ENCODE measurements around the gene ELK4. TPM values are rescaled to one million over a fixed set of nuclear protein-coding genes. Genes with fewer than 3 reads are reported as not detected.

ELK4 gene
- polyA plus RNA-seq, 1 donor (not counting 4 experiments of a cell fraction or from before 2014, with no cell fraction given) = 8.6 TPM

- DNase-seq (ENCODE audit: low read depth, low spot score) (no peak), FAIRE-seq (no peak)
- H2AFZ ChIP-seq (ENCODE audit: control insufficient read depth, low read length) = no peak overlapping the region
- no peak overlapping the region for H3K4me3 ChIP-seq (ENCODE audit: control insufficient read depth in 2 of 3, extremely low read depth in 1 of 3, insufficient read depth in 2 of 3, low read depth in 1 of 3, low read length in 3 of 3)
- no peak overlapping the region for H3K4me2 ChIP-seq (ENCODE audit: control insufficient read depth, extremely low read depth, insufficient read depth, low read depth, low read length)
- no peaks in the 10 kb centered on the region for H3K36me3 ChIP-seq (ENCODE audit: control insufficient read depth in 2 of 2, extremely low read depth in 1 of 2, insufficient read depth in 2 of 2, low read length in 2 of 2)
- TF ChIP-seq EZH2 (IDR thresholded peaks at IDR 0.05; ENCODE audit: low read length) = no peak
- TF ChIP-seq, protein P1, sequence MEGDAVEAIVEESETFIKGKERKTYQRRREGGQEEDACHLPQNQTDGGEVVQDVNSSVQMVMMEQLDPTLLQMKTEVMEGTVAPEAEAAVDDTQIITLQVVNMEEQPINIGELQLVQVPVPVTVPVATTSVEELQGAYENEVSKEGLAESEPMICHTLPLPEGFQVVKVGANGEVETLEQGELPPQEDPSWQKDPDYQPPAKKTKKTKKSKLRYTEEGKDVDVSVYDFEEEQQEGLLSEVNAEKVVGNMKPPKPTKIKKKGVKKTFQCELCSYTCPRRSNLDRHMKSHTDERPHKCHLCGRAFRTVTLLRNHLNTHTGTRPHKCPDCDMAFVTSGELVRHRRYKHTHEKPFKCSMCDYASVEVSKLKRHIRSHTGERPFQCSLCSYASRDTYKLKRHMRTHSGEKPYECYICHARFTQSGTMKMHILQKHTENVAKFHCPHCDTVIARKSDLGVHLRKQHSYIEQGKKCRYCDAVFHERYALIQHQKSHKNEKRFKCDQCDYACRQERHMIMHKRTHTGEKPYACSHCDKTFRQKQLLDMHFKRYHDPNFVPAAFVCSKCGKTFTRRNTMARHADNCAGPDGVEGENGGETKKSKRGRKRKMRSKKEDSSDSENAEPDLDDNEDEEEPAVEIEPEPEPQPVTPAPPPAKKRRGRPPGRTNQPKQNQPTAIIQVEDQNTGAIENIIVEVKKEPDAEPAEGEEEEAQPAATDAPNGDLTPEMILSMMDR (optimal IDR thresholded peaks at IDR 0.05 in 1 of 3, IDR thresholded peaks at IDR 0.05 in 1 of 3, conservative IDR thresholded peaks at IDR 0.05 in 1 of 3; ENCODE audit: extremely low read depth in 1 of 3, insufficient read depth in 2 of 3, low read length in 3 of 3) = no peak
- H3K9me1 ChIP-seq (ENCODE audit: control insufficient read depth, extremely low read depth, insufficient read depth, low read length) = no peaks in the 10 kb centered on the region
- no peak overlapping the region for H3K27ac ChIP-seq (ENCODE audit: control insufficient read depth, insufficient read depth, low read length)
- H3K9me3 ChIP-seq (ENCODE audit: control insufficient read depth, low read depth, low read length) = no peaks in the 10 kb centered on the region
- dilution Hi-C loops (cut with MboI; ENCODE audit: extremely low pct_ligation_motif_present, low sequenced_read_pairs) = no loop called here
- H3K4me1 ChIP-seq (ENCODE audit: control insufficient read depth, extremely low read depth, insufficient read depth, low read length) = no peaks in the 10 kb centered on the region
- H3K79me2 ChIP-seq (ENCODE audit: control insufficient read depth, insufficient read depth, low read length) = no peaks in the 10 kb centered on the region
- no peaks in the 10 kb centered on the region for H3K27me3 ChIP-seq (ENCODE audit: control insufficient read depth, extremely low read depth, insufficient read depth, low read length)
- no peaks in the 10 kb centered on the region for H4K20me1 ChIP-seq (ENCODE audit: control insufficient read depth, extremely low read depth, insufficient read depth, low read length)
- H3K9ac ChIP-seq (ENCODE audit: control insufficient read depth, extremely low read depth, insufficient read depth, low read length) = no peak overlapping the region
Observed at GRCh38 chr1:205650241-205650640, 18.4 kb upstream of the ELK4 start.

DNA sequence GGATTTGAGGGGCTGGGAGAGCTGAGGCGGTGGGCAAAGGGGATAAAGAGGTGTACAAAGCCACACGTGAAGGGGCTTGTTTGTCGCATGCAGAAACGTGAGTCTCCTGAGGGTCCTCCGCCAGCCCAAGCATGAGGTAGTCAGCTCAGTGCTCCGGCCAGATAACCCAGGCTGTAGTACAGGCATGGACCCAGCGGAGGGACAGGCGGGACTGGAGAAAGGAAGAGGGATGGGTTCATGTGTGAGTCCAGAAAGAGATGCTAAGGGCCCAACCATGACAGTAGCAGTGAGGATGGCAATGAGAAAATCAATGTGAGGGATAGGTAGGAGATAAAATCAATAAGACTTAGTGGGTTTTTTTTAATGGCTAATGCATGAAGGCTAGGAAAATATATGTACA, 13.7 kb upstream of the ELK4 start:
- dilution Hi-C loops (cut with MboI; ENCODE audit: extremely low pct_ligation_motif_present, low sequenced_read_pairs) = no loop called here
- no peaks in the 10 kb centered on the region for H4K20me1 ChIP-seq (ENCODE audit: control insufficient read depth, extremely low read depth, insufficient read depth, low read length)
- no peaks in the 10 kb centered on the region for H3K36me3 ChIP-seq (ENCODE audit: control insufficient read depth in 2 of 2, extremely low read depth in 1 of 2, insufficient read depth in 2 of 2, low read length in 2 of 2)
- no peaks in the 10 kb centered on the region for H3K79me2 ChIP-seq (ENCODE audit: control insufficient read depth, insufficient read depth, low read length)
- H3K9ac ChIP-seq (ENCODE audit: control insufficient read depth, extremely low read depth, insufficient read depth, low read length) = no peak overlapping the region
- no peaks in the 10 kb centered on the region for H3K9me1 ChIP-seq (ENCODE audit: control insufficient read depth, extremely low read depth, insufficient read depth, low read length)
- no peaks in the 10 kb centered on the region for H3K4me1 ChIP-seq (ENCODE audit: control insufficient read depth, extremely low read depth, insufficient read depth, low read length)
- TF ChIP-seq, protein P1 (optimal IDR thresholded peaks at IDR 0.05 in 1 of 3, IDR thresholded peaks at IDR 0.05 in 1 of 3, conservative IDR thresholded peaks at IDR 0.05 in 1 of 3; ENCODE audit: extremely low read depth in 1 of 3, insufficient read depth in 2 of 3, low read length in 3 of 3) = no peak
- TF ChIP-seq EZH2 (IDR thresholded peaks at IDR 0.05; ENCODE audit: low read length) = no peak
- H3K4me2 ChIP-seq (ENCODE audit: control insufficient read depth, extremely low read depth, insufficient read depth, low read depth, low read length) = no peak overlapping the region
- DNase-seq (ENCODE audit: low read depth, low spot score) (no peak), FAIRE-seq (no peak)
- no peak overlapping the region for H2AFZ ChIP-seq (ENCODE audit: control insufficient read depth, low read length)
- H3K27ac ChIP-seq (ENCODE audit: control insufficient read depth, insufficient read depth, low read length) = no peak overlapping the region
- H3K9me3 ChIP-seq (ENCODE audit: control insufficient read depth, low read depth, low read length) = no peaks in the 10 kb centered on the region
- no peak overlapping the region for H3K4me3 ChIP-seq (ENCODE audit: control insufficient read depth in 2 of 3, extremely low read depth in 1 of 3, insufficient read depth in 2 of 3, low read depth in 1 of 3, low read length in 3 of 3)
- H3K27me3 ChIP-seq (ENCODE audit: control insufficient read depth, extremely low read depth, insufficient read depth, low read length) = no peaks in the 10 kb centered on the region
